CMK (cell line): ENCODE results near the gene DDX39B.

Source experiments
- DNase-seq: peaks from one replicate; pipeline ENCODE4 v3.0.0-alpha.2; 2010; ENCODE audit warnings: low read depth

DDX39B gene

DNA sequence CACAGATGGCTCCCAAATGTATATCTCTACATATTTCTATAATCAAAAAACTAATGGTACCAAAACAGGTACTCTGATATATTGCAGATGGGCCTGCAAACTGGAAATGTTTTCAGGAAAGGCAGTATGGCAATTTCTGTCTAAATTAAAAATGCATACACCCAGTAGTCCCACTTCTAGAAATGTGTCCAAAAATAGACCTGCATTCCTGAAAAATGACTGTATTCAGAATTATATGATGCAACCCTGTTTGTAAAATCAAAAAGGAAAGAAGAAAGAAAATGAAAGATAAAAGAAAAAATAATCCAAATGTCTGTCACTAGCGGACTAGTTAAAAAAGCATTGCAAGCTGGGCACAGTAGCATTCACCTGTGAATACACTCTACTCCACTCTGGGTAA is 56.7 kb downstream of the DDX39B start:
- DNase-seq: no peak

GRCh38 chr6:31483392-31483791 is 58.4 kb downstream of the DDX39B start:
- DNase-seq: no peak

- no peak for DNase-seq
Measured at GRCh38 chr6:31480574-31480973, 61.2 kb downstream of the DDX39B start.
